Endothelial cell (in vitro differentiated cells): ENCODE measurements around the gene INF2. TPM values are rescaled to one million over a fixed set of nuclear protein-coding genes. Genes with fewer than 3 reads are reported as not detected.
"Not testable (repeated sequence)": the region's sequence is repeated elsewhere in the genome, so short reads cannot be mapped to it uniquely, and the experiment has no call there.

Experiments
- DNase-seq: peaks from one replicate; pipeline ENCODE4 v3.0.0; 2021; ENCODE audit warnings: low spot score
- H3K27ac Mint-ChIP-seq: one replicate; pipeline ENCODE4 v1.8.0; 2021; ENCODE audit warnings: mixed read lengths, inconsistent platforms; ENCODE audit not compliant: unreplicated experiment
- H3K27me3 Mint-ChIP-seq: one replicate; pipeline ENCODE4 v1.8.0; 2021; ENCODE audit warnings: mild to moderate bottlenecking, moderate library complexity, mixed read lengths, inconsistent platforms; ENCODE audit not compliant: unreplicated experiment
- H3K36me3 Mint-ChIP-seq: one replicate; pipeline ENCODE4 v1.8.0; 2021; ENCODE audit warnings: mild to moderate bottlenecking, low read depth, mixed read lengths, inconsistent platforms; ENCODE audit not compliant: unreplicated experiment
- H3K4me1 Mint-ChIP-seq: one replicate; pipeline ENCODE4 v1.8.0; 2021; ENCODE audit warnings: mild to moderate bottlenecking, mixed read lengths, inconsistent platforms; ENCODE audit not compliant: unreplicated experiment
- H3K4me3 Mint-ChIP-seq: one replicate; pipeline ENCODE4 v1.8.0; 2021; ENCODE audit warnings: mild to moderate bottlenecking, mixed read lengths, inconsistent platforms; ENCODE audit not compliant: unreplicated experiment
- H3K9me3 Mint-ChIP-seq: one replicate; pipeline ENCODE4 v1.8.0; 2021; ENCODE audit warnings: mixed read lengths, inconsistent platforms; ENCODE audit not compliant: unreplicated experiment
- total RNA-seq: library from RNA; stranded (reverse); fragmentation: NEBNext Ultra II Directional; extraction: Animal tissue kit (Norgen Biotek cat#: 25700); gene quantifications from one replicate; pipeline ENCODE4 v1.2.1, GENCODE V29; 2021; ENCODE audit not compliant: unreplicated experiment
- TF ChIP-seq, protein P1 (sequence below): fragments of 200-600 bp; sonication (generic); IDR thresholded peaks from one replicate; pipeline ENCODE4 v1.5.0; 2021; ENCODE audit warnings: antibody characterized with exemption; ENCODE audit not compliant: unreplicated experiment

Gene INF2
- total RNA-seq, 1 donor from 2014 or later = 97.2 TPM

DNA sequence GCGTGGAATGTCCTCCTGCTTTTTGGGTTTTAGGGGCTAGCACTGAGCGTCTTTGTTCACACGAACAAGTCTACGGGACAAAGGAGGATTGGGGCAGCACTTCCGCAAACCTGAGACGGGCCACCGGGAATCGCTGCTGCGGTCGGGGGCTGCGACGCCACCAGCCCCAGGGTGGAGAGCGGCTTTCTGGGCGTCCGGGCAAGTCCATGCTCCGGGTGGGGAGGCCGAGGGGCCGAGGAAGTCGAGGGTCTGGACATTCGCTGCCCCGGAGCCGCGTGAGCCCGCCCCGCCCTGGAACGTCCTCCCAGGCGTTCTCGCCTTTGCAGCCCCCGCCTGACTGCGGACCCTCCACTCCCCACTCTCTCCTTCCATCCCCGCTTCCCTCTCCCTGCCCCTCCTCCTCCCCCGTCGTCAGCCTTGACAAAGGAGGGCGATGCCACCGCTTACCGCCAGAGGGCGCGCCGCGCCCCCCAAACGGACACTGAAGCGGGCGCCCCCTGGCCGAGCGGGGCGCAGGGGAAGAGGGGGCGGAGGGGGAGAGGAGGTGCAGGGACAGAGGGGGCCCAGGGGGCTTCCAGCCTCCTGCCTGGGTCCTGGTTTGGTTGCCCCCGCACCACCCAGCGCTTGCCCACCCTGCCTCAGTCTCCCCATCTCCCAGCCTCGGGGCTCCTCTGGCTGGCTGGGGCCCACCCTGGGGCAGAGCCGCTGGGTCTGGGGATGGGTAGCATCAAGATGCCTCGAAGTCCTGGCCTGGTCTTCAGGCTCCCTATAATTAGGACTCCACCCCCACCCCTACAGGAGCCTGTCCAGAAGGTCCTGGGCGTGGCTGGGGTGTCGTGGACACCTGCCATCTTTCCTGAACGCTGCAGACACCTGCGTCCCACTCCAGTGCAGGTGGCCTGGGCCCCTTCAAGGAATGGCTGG is 39.1 kb upstream of the INF2 start:
- peaks cover 16% of the 10 kb centered on the region for H3K9me3 Mint-ChIP-seq
- H3K4me1 Mint-ChIP-seq = peaks cover 2% of the 10 kb centered on the region
- H3K36me3 Mint-ChIP-seq = peaks cover 17% of the 10 kb centered on the region

DNA sequence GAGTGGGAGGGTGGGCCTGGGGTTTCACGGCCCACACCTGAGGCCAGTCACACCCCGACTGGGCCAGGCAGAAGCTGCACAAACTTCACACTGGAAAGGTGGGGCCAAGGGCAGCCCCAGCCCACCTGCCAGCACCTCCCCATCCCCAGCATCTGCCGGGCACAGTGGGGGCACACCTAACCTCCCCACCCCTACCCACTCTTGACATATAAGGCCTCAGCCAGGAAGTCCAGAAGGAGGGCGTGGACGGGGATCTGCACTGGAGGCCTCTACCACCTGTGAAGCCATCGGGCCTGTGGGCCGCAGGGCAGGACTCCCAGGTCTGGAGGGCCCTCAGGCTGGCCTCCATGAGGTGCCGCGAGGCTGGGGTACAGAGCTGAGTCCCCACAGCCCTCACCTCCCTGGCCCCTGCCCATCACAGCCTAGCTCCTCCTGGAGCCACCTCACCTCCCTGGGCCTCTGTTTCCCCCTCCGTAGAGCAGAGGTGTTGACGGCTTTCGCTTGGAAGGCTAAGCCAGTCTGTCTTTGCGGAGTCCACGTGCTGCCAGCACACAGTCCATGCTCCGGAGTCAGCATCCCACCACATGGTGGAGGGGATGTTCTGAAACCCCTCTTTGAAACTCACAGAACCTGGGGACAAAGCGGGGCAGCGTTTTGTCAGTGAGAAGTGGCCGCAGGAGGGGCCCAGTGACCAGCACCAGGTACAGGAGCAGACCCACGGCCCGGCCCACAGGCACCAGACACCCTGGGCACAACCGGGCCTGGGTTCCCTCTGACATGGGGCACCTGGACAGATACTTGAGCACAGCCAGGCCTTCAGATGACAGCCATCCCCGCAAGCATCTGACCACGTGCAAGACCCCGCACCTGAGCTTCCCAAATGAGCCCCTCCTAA is 38.2 kb upstream of the INF2 start:
- TF ChIP-seq, protein P1, sequence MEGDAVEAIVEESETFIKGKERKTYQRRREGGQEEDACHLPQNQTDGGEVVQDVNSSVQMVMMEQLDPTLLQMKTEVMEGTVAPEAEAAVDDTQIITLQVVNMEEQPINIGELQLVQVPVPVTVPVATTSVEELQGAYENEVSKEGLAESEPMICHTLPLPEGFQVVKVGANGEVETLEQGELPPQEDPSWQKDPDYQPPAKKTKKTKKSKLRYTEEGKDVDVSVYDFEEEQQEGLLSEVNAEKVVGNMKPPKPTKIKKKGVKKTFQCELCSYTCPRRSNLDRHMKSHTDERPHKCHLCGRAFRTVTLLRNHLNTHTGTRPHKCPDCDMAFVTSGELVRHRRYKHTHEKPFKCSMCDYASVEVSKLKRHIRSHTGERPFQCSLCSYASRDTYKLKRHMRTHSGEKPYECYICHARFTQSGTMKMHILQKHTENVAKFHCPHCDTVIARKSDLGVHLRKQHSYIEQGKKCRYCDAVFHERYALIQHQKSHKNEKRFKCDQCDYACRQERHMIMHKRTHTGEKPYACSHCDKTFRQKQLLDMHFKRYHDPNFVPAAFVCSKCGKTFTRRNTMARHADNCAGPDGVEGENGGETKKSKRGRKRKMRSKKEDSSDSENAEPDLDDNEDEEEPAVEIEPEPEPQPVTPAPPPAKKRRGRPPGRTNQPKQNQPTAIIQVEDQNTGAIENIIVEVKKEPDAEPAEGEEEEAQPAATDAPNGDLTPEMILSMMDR = no peak
- no peak for DNase-seq
- peaks cover 17% of the 10 kb centered on the region for H3K27me3 Mint-ChIP-seq
- peaks cover 16% of the 10 kb centered on the region for H3K9me3 Mint-ChIP-seq
- H3K36me3 Mint-ChIP-seq = peaks cover 26% of the 10 kb centered on the region
- peaks cover 3% of the 10 kb centered on the region for H3K4me1 Mint-ChIP-seq
- H3K27ac Mint-ChIP-seq = no peak overlapping the region
- no peak overlapping the region for H3K4me3 Mint-ChIP-seq

More for the DNA sequence above, 39.1 kb upstream of the INF2 start:
- TF ChIP-seq, protein P1 = peak; percentile 99
- DNase-seq = peak; percentile 86
- Mint-ChIP-seq H3K27me3 (peaks cover 15% of the 10 kb centered on the region), H3K27ac (peak overlapping the region; percentile 83), H3K4me3 (peak overlapping the region; percentile 88)

DNA sequence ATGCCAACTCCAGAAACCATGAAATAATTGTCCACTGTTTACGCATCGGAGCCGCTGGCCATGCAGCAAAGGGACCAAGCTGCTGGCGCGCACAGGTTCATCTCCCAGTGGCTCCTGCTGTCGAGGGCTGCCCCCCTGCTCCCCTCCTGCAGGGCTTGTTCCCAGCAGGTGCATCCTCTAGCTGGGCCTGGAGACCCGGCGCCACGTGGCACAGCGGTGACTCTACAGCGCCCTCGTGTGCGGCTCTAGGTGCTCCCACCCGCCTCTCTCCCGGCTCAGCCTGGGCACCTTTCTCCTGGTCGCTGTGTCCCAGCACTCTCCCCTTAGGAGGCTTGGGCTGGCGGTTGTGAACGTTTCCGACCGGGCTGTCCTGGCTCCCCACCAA is 37.5 kb upstream of the INF2 start:
- TF ChIP-seq, protein P1 = no peak
- Mint-ChIP-seq H3K9me3 (peaks cover 16% of the 10 kb centered on the region), H3K36me3 (peaks cover 26% of the 10 kb centered on the region), H3K4me3 (no peak overlapping the region), H3K27me3 (peaks cover 16% of the 10 kb centered on the region), H3K4me1 (peaks cover 4% of the 10 kb centered on the region), H3K27ac (no peak overlapping the region)
- DNase-seq = no peak

DNA sequence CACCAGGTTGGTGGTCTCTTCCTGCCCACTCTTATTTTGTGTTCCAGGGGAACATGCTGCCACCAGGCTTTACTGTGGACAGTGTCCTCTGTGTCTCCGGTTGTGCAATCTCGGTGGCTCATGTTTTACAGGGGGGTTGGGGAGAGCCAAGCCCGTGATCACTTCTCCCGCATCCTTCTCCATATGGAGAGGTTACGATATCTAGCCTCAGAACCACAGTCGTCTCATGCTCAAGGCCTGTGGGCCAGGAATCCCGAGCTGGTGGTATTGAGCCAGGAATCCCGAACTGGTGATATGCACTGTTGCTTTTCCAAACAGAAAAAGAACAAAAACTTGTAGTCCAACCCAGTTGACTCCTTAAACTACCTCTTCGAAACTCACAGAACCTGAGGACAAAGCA is 37.0 kb upstream of the INF2 start:
- H3K36me3 Mint-ChIP-seq = peaks cover 26% of the 10 kb centered on the region
- H3K4me1 Mint-ChIP-seq = peaks cover 4% of the 10 kb centered on the region
- no peak for DNase-seq
- peaks cover 16% of the 10 kb centered on the region for H3K9me3 Mint-ChIP-seq
- peaks cover 16% of the 10 kb centered on the region for H3K27me3 Mint-ChIP-seq
- H3K27ac Mint-ChIP-seq = no peak overlapping the region
- TF ChIP-seq, protein P1 = no peak
- H3K4me3 Mint-ChIP-seq = peak overlapping the region; percentile 37

DNA sequence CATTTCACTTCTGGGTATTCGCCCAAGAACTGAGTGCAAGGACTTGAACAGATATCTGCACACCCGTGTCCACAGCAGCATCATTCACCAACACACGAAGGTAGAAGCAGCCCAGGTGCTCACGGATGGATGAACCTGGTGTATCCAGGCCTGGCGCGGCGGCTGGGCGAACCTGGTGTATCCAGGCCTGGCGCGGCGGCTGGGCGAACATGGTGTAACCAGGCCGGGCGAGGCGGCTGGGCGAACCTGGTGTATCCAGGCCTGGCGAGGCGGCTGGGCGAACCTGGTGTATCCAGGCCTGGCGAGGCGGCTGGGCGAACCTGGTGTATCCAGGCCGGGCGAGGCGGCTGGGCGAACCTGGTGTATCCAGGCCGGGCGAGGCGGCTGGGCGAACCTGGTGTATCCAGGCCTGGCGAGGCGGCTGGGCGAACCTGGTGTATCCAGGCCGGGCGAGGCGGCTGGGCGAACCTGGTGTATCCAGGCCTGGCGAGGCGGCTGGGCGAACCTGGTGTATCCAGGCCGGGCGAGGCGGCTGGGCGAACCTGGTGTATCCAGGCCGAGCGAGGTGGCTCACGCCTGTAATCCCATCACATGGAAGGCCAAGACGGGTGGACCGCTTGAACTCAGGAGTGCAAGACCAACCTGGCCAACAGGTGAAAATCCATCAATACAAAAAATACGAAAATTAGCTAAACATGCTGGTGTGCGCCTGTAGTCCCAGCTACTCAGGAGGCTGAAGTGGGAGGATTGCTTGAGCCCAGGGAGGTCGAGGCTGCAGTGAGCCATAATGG is 36.1 kb upstream of the INF2 start:
- peak overlapping the region; percentile 15 for H3K4me3 Mint-ChIP-seq
- not testable (repeated sequence) for DNase-seq, H3K27ac Mint-ChIP-seq, H3K4me1 Mint-ChIP-seq
- H3K36me3 Mint-ChIP-seq = peaks cover 26% of the 10 kb centered on the region
- peaks cover 21% of the 10 kb centered on the region for H3K27me3 Mint-ChIP-seq
- H3K9me3 Mint-ChIP-seq = peaks cover 16% of the 10 kb centered on the region
